ES-I3 (cell line): ENCODE data around the gene LANCL3.
"Not testable (repeated sequence)": the region's sequence is repeated elsewhere in the genome, so short reads cannot be mapped to it uniquely, and the experiment has no call there.

Source experiments
- H3K36me3 ChIP-seq: 2 replicates; pipeline ENCODE4 v1.6.1; 2013; ENCODE audit warnings: mild to moderate bottlenecking, low read length, control low read depth, moderate library complexity; ENCODE audit not compliant: insufficient read depth
- H3K4me1 ChIP-seq: 2 replicates; pipeline ENCODE4 v1.6.1; 2013; ENCODE audit warnings: mild to moderate bottlenecking, control low read depth, low read length; ENCODE audit not compliant: insufficient read depth
- H3K9ac ChIP-seq: 2 replicates; pipeline ENCODE4 v1.6.1; 2013; ENCODE audit warnings: low read depth, mild to moderate bottlenecking, low read length, moderate library complexity
- H3K9me3 ChIP-seq: 2 replicates; pipeline ENCODE4 v1.6.1; 2013; ENCODE audit warnings: mild to moderate bottlenecking, low read length, moderate library complexity; ENCODE audit not compliant: control insufficient read depth, insufficient read depth

Gene LANCL3

DNA sequence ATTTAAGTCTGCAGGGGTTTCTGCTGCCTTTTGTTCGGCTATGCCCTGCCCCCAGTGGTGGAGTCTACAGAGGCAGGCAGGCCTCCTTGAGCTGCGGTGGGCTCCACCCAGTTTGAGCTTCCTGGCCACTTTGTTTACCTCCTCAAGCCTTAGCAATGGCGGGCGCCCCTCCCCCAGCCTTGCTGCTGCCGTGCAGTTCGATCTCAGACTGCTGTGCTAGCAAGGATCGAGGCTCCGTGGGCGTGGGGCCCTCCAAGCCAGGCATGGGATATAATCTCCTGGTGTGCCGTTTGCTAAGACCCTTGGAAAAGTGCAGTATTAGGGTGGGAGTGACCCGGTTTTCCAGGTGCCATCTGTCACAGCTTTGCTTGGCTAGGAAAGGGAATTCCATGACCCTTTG is 15.9 kb downstream of the LANCL3 start:
- H3K9ac ChIP-seq, H3K4me1 ChIP-seq, H3K9me3 ChIP-seq, H3K36me3 ChIP-seq: not testable (repeated sequence)

DNA sequence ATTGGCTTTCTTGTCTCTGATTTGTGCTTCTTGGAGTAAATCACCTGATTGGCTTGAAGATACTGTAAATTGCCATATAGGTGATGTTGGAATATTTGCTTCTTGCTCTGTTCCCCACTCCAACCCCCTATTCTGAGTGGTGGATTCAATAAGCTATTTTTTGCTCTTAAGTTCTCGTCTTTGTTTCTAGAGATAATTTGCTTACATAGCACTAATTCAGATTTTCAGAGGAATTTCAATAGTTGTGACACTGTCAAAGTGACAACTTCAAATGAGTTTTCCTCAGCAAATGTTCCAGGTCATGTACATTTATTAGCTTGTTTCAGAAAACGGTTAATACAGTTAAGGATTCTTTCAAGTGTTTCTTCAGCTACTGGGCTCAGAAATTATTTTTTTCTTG is 18.6 kb downstream of the LANCL3 start:
- Histone ChIP-seq H3K9ac (no peak overlapping the region), H3K4me1 (no peaks in the 10 kb centered on the region), H3K9me3 (no peaks in the 10 kb centered on the region; the same call in 1 of the 2 replicates), H3K36me3 (no peaks in the 10 kb centered on the region)

DNA sequence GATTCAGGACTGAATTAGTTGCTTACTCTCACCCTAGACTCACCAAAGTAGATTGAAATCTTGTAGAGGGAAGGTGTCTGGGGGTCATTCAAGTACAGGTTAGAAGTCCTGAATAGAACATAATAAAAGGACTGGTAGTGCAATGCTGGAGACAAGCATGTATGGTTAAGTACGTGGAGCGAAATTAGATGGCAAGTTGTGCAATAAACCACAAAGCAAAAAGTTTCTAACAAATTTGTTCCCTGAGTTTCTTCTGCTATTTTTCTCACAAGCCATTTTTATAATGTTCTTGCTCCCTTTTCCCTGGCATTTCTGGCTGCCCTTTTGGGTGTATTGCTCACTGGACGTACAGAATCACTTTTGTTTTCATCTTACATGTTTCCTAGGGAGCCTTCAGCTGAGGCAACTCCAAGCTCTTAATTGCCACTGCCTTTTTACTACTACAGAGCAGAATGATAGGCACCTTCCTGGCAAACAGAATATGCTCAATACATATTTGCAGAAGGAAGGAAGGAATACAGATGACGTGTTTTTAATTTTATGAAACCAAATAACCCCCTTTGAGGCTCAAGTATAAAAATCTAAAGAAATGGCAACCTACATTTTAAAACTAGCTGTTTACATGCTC is 23.4 kb downstream of the LANCL3 start:
- Histone ChIP-seq H3K36me3 (no peaks in the 10 kb centered on the region), H3K9ac (no peak overlapping the region), H3K4me1 (no peaks in the 10 kb centered on the region), H3K9me3 (no peaks in the 10 kb centered on the region)

DNA sequence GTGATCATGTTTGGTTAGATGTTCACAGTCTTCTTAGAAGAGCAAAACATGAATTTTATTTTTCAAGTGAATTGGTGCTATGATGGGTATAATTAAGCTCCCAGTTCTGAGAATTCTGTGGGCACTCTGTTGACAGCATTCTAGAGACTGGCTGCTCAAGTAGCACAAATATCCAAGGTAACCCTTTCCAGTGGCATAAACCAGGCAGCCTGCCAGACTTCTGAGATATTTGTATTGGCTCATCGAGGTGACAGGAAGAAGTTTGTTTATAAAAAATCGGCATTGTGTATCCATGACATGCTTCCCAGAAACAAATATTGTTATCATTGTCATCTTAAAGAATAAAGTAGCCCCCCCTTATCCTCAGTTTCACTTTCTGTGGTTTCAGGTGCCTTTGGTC is 28.3 kb downstream of the LANCL3 start:
- Histone ChIP-seq H3K9me3 (no peaks in the 10 kb centered on the region), H3K4me1 (no peaks in the 10 kb centered on the region), H3K9ac (no peak overlapping the region), H3K36me3 (no peaks in the 10 kb centered on the region)

DNA sequence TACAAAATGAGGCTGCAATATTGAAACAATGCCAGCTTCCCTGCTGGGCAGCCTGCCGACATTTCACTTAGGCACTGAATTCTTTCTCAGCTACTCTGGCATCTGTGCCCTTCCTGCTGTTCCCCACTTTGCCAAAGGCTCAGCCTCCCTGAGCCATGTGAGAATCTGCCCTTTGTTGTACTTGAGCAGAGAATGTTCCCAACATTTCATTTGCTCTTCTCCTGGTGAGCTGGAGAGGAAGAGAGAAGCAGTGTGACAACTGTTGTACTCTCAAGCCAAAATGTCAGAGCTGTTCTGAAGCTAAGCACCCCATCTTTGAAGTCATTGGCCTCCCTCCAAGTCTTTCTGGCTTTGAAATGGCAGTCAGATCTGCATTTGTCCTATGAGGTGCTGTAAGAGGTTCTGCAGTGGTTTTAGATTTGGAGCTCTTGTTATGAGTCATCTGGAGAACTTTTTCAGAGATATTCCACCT is 32.5 kb downstream of the LANCL3 start:
- Histone ChIP-seq H3K9ac (no peak overlapping the region), H3K36me3 (no peaks in the 10 kb centered on the region), H3K9me3 (no peaks in the 10 kb centered on the region), H3K4me1 (peaks cover 6% of the 10 kb centered on the region; the same call in 1 of the 2 replicates)

DNA sequence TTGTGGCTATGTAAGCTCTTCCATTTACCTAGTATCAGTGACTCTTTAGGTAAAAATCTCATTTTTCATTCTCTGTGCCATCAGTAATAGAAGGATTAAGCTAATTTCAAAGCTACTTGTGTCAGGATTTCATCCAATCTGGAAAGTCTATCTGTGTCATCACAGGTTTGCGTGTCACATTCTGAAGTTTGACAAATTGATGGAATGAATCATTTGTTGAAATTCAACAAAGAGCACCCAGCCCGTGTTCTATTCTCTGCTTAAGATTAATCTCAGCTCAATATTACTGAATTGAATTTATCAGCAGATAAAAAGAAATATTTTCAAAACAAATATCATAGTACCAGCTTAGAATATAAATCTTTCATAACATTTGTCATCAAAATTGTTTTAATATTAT is 35.8 kb downstream of the LANCL3 start:
- peaks cover 6% of the 10 kb centered on the region; the same call in 1 of the 2 replicates for H3K4me1 ChIP-seq
- H3K9ac ChIP-seq: no peak overlapping the region
- H3K36me3 ChIP-seq: no peaks in the 10 kb centered on the region
- no peaks in the 10 kb centered on the region for H3K9me3 ChIP-seq

DNA sequence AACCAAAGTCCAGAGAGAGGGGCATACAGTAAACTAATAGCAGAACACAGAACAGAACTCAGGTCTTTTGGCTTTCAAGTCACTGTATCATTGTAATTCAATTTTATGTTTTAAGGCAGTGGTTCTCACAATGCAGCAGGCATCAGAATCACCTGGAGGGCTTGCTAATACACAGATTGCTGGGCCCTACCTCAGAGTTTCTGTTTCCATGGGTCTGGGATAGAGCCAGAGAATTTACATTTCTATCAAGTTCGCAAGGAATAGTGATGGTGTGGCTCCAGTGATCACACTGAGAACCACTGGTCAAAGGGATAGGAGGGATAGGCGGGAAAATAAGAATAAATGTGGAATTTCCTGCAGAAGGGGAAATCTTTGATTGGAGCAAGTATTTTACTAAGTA is 36.7 kb downstream of the LANCL3 start:
- Histone ChIP-seq H3K9me3 (no peaks in the 10 kb centered on the region), H3K9ac (no peak overlapping the region), H3K4me1 (peaks cover 6% of the 10 kb centered on the region; the same call in 1 of the 2 replicates), H3K36me3 (no peaks in the 10 kb centered on the region)

DNA sequence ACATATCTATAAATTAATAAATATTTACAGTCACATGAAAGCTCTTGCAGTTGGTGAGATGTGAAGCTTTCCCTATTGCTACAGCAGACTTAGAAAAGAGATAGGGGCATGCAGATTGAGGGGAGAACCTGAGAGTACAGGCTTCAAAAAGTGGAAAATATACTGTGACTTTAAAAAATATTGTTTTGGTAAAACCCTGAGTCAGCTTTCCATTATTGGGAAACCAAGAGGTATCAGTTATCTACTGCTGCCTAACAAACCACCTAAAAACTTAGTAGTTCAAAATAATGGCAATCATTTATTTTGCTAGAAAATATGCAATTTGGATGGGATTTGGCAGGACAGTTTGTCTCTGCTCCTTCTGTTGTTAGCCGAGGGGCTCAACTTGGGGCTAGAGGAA is 38.3 kb downstream of the LANCL3 start:
- Histone ChIP-seq H3K9me3 (no peaks in the 10 kb centered on the region), H3K36me3 (no peaks in the 10 kb centered on the region), H3K4me1 (peaks cover 10% of the 10 kb centered on the region; the same call in 1 of the 2 replicates), H3K9ac (no peak overlapping the region)

DNA sequence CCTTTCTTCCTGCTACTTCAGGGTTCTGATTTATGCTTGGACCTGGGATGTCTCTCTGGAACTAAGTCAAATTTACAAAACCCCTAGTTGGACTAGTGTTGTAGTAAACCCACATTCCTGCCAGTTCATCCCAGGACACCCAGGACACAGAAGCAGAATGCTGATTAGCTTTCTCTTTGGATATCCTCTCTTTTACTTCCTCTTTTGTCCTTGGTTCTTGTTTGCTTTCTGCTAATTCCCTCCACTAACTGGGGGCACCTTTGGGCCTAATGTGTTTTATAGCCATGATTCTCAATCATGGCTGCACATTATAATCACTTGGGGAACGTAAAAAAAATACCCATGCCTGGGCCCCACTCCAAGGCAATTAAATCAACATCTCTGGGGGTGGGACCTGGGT is 42.5 kb downstream of the LANCL3 start:
- Histone ChIP-seq H3K4me1 (peaks cover 8% of the 10 kb centered on the region; the same call in 1 of the 2 replicates), H3K9ac (no peak overlapping the region)

DNA sequence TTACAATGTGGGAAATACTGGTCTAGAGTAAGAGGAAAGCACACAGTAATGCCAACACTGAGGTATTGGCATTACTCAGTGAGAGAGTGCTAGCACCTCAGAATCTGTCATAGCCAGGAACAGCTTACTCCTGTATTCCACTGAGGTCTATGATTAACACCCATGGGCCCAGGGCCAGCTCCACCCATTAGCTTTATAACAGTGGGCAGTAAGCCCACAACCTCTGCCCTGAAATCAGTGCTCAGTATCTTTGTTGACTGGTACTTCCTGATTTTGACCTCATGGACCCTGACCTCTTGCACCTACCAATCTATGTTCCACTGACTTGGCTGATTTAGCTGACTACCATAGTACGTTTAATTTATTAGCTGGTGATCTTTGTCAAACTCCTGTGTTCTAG is 56.1 kb downstream of the LANCL3 start:
- no peaks in the 10 kb centered on the region for H3K9me3 ChIP-seq
- no peak overlapping the region for H3K9ac ChIP-seq
- H3K36me3 ChIP-seq: no peaks in the 10 kb centered on the region
- no peaks in the 10 kb centered on the region for H3K4me1 ChIP-seq

More for the DNA sequence above, 42.5 kb downstream of the LANCL3 start:
- H3K9me3 ChIP-seq: no peaks in the 10 kb centered on the region
- no peaks in the 10 kb centered on the region for H3K36me3 ChIP-seq

DNA sequence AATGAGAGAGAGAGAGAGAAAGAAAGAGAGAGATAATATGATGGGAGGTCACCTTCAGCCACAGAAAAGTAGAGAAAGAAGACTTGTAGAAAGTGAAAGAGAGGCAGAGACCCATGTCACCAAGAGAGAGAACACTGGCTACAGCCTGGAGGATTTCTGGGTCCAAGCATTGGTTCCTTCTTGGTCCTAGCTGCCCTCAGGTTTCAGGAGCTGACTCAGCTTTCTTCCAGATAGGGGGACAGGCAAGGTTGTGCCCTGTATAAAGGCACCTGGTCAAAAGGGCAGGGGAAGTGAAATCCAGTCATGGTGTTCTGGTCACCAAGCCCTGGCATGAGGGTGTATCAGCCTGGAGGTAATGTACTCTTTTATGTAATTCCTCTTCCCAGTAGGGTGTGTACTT is 66.6 kb downstream of the LANCL3 start:
- Histone ChIP-seq H3K4me1 (no peaks in the 10 kb centered on the region), H3K9me3 (peaks cover 3% of the 10 kb centered on the region; the same call in 1 of the 2 replicates), H3K36me3 (no peaks in the 10 kb centered on the region), H3K9ac (no peak overlapping the region)

DNA sequence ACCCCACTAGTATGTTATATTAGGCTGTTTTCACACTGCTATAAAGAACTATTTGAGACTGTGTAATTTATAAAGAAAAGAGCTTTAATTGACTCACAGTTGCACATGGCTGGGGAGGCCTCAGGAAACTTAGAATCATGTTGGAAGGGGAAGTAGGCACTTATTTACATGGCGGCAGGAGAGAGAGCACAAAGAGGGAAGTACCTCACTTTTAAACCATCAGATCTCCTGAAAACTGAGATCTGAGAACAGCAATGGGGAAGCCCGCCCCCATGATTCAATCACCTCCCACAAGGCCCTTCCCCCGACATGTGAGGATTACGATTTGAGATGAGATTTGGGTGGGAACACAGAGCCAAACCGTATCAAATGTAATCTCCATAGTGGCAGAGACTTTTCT is 68.7 kb downstream of the LANCL3 start:
- Histone ChIP-seq H3K9me3 (peaks cover under 1% of the 10 kb centered on the region; the same call in 1 of the 2 replicates), H3K4me1 (no peaks in the 10 kb centered on the region), H3K36me3 (no peaks in the 10 kb centered on the region), H3K9ac (no peak overlapping the region)

DNA sequence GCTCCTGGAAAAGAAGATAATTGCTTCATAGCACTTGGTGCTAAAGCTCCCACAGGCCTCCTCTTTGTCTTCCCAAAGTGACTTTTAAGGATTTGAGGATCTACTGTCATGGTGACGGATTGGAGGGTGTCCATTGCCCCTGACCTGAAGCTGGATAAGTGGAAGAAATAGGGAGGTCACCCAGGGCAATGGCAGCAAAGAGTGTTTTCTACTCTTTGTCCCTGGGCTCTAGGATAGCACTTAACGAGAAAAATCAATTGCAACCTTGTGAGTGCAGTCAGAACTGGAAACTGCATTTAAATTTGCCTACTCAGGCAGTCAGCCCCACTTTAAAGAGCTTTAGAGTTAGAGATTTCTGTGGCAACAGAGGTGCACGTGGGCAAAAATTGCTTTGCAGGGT is 70.4 kb downstream of the LANCL3 start:
- no peaks in the 10 kb centered on the region for H3K9me3 ChIP-seq
- no peak overlapping the region for H3K9ac ChIP-seq
- H3K36me3 ChIP-seq: no peaks in the 10 kb centered on the region
- no peaks in the 10 kb centered on the region for H3K4me1 ChIP-seq

DNA sequence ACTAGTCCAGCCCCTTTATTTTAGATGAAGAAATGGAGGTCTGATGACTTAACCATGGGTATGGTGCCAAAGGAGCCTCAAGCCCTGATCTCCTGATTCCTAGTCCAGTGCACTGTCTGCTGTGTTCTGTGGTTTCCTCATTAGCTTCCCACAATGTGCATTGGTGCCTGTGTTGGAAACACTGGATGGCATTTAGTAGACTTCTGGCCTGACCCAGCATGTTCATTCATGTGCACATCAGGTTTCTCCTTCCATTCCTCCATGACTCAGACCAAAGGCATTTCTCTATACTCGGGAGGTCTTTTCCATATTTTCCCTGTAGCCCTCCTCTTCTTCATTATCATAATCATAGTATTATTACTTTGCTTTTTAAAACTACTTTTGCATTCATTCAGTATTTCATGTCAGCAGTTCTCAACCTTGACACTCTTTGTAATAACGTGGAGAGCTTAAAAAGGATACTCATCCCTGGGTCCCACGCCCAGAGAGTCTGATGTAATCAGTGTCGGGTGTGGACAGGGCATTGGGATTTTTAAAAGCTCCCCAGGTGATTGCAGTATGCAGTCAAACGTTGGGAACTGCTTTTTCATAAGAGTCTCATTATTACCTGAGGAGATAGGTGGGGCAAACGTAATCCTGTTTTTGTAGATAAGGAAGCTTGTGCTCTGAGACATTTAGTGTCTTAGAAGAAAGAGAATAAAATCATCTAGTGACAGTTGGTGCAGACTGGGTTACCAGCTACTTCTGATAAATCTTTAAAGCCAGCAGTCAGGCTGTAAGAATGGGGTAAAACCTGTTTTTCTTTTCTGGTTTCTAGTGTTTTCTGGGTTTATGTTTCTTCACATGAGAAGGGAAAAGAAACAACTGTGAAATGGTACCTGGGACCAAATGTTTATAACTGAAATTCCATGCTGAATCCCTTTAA is 73.2 kb downstream of the LANCL3 start:
- Histone ChIP-seq H3K9ac (no peak overlapping the region), H3K4me1 (no peaks in the 10 kb centered on the region), H3K9me3 (no peaks in the 10 kb centered on the region), H3K36me3 (no peaks in the 10 kb centered on the region)

DNA sequence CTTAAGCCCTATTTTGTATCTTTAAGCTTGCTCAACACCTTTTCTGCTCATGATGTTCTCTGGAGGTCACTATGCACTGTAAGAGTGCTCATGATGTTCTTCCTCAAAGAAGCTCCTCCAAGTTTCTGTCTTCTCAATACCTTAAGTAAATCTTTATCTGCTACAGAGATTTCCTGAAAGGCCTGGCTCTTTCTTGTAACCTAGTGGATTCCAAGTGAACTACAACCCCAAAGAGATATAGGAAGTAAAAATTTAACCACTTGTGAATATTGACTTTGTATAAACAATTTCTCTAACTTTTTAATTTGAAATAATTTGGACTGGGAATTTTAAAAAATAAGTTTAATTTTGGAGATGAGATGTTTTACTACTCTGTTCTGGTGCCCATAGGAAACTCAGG is 74.8 kb downstream of the LANCL3 start:
- no peaks in the 10 kb centered on the region for H3K4me1 ChIP-seq
- H3K9me3 ChIP-seq: no peaks in the 10 kb centered on the region
- no peaks in the 10 kb centered on the region for H3K36me3 ChIP-seq
- no peak overlapping the region for H3K9ac ChIP-seq
